GM23338 (cell line): ENCODE data around the gene ANGPT4. TPM values are rescaled to one million over a fixed set of nuclear protein-coding genes. Genes with fewer than 3 reads are reported as not detected.

Experiments used
- ATAC-seq: fragments of 200-7000 bp; cut with Tn5 transposase; 3 replicates; pipeline ENCODE4 v1.9.1; 2020
- DNase-seq: peaks from one replicate; pipeline ENCODE4 v3.0.0-alpha.2; 2015; ENCODE audit warnings: low spot score
- H2AFZ ChIP-seq: fragments of 200-600 bp; sonication (generic); 2 replicates; pipeline ENCODE4 v1.8.0; 2016; ENCODE audit warnings: antibody characterized with exemption, mild to moderate bottlenecking, moderate library complexity
- H3F3A ChIP-seq: fragments of 200-600 bp; sonication (generic); replicated peaks from 2 replicates; pipeline ENCODE4 v1.8.0; 2017; ENCODE audit warnings: antibody characterized with exemption, mixed run types, low read depth
- H3K27ac ChIP-seq: fragments of 200-600 bp; sonication (generic); 2 replicates; pipeline ENCODE4 v1.6.1; 2016; ENCODE audit warnings: low read depth
- H3K27me3 ChIP-seq: fragments of 200-600 bp; sonication (generic); 2 replicates; pipeline ENCODE4 v1.8.0; 2016; ENCODE audit warnings: mild to moderate bottlenecking, mixed run types, moderate library complexity; ENCODE audit not compliant: insufficient read depth
- H3K36me3 ChIP-seq: fragments of 200-600 bp; sonication (generic); 2 replicates; pipeline ENCODE4 v1.8.0; 2016; ENCODE audit warnings: mild to moderate bottlenecking; ENCODE audit not compliant: insufficient read depth
- H3K4me1 ChIP-seq: fragments of 200-600 bp; sonication (generic); 2 replicates; pipeline ENCODE4 v1.8.0; 2016; ENCODE audit warnings: mild to moderate bottlenecking, moderate library complexity; ENCODE audit not compliant: insufficient read depth
- H3K4me2 ChIP-seq: fragments of 200-600 bp; sonication (generic); 2 replicates; pipeline ENCODE4 v1.7.1; 2017; ENCODE audit warnings: mixed run types
- H3K4me3 ChIP-seq: fragments of 200-600 bp; sonication (generic); 2 replicates; pipeline ENCODE4 v1.6.1; 2016; ENCODE audit warnings: mixed run types
- H3K79me2 ChIP-seq: fragments of 200-600 bp; sonication (generic); replicated peaks from 2 replicates; pipeline ENCODE4 v1.8.0; 2017; ENCODE audit warnings: mild to moderate bottlenecking; ENCODE audit not compliant: insufficient read depth
- H3K9me2 ChIP-seq: fragments of 200-600 bp; sonication (generic); 2 replicates; pipeline ENCODE4 v1.8.0; 2017; ENCODE audit not compliant: insufficient read depth
- H4K20me1 ChIP-seq: fragments of 200-600 bp; sonication (generic); replicated peaks from 2 replicates; pipeline ENCODE4 v1.8.0; 2017; ENCODE audit warnings: mild to moderate bottlenecking; ENCODE audit not compliant: insufficient read depth
- H3K27ac Mint-ChIP-seq: 2 replicates; pipeline ENCODE4 v1.8.0; 2020; ENCODE audit warnings: inconsistent platforms, mild to moderate bottlenecking, moderate library complexity, mixed read lengths
- H3K27me3 Mint-ChIP-seq: 3 replicates; pipeline ENCODE4 v1.8.0; 2022; ENCODE audit warnings: low read depth, mild to moderate bottlenecking, moderate library complexity, mixed read lengths, inconsistent platforms; ENCODE audit not compliant: insufficient read depth, poor library complexity
- H3K36me3 Mint-ChIP-seq: 3 replicates; pipeline ENCODE4 v1.8.0; 2021; ENCODE audit warnings: low read depth, mild to moderate bottlenecking, inconsistent platforms, moderate library complexity, mixed read lengths
- H3K4me1 Mint-ChIP-seq: 3 replicates; pipeline ENCODE4 v1.8.0; 2020; ENCODE audit warnings: mild to moderate bottlenecking, inconsistent platforms, mixed read lengths
- H3K4me3 Mint-ChIP-seq: 3 replicates; pipeline ENCODE4 v1.8.0; 2021; ENCODE audit warnings: moderate library complexity, mild to moderate bottlenecking, inconsistent platforms, mixed read lengths
- H3K9me3 Mint-ChIP-seq: 3 replicates; pipeline ENCODE4 v1.8.0; 2020; ENCODE audit warnings: moderate library complexity, mild to moderate bottlenecking, inconsistent platforms, mixed read lengths
- CREB1 ChIP-seq: fragments of 250-450 bp; sonication (Bioruptor Pico); IDR thresholded peaks from 2 replicates; pipeline ENCODE4 v1.5.0; 2020; ENCODE audit warnings: low read depth, mild to moderate bottlenecking, moderate library complexity
- CTCF ChIP-seq, 2 experiments: fragments of 200-600 bp in 1 of 2; sonication (generic) in 1 of 2; conservative IDR thresholded peaks; 2 replicates each; pipeline versions ENCODE4 v1.5.1 to v1.6.1; 2016 to 2017; ENCODE audit warnings: antibody characterized with exemption in 2 of 2, low read depth in 2 of 2, mild to moderate bottlenecking in 2 of 2, moderate library complexity in 1 of 2
- ETS1 ChIP-seq: IDR thresholded peaks from 2 replicates; pipeline ENCODE4 v1.6.1; 2016; ENCODE audit warnings: antibody characterized with exemption
- EZH2 ChIP-seq: fragments of 200-600 bp; sonication (generic); IDR thresholded peaks from one replicate; pipeline ENCODE4 v1.8.0; 2017; ENCODE audit warnings: antibody characterized with exemption, mild to moderate bottlenecking, low read depth; ENCODE audit not compliant: unreplicated experiment
- JUNB ChIP-seq: IDR thresholded peaks from one replicate; pipeline ENCODE4 v1.6.1; 2016; ENCODE audit warnings: antibody characterized with exemption; ENCODE audit not compliant: unreplicated experiment
- POLR2AphosphoS5 ChIP-seq: IDR thresholded peaks from 2 replicates; pipeline ENCODE4 v1.6.1; 2016; ENCODE audit warnings: antibody characterized with exemption, low read depth
- REST ChIP-seq: IDR thresholded peaks from one replicate; pipeline ENCODE4 v1.6.1; 2018; ENCODE audit warnings: antibody characterized with exemption; ENCODE audit not compliant: unreplicated experiment
- ZNF114 ChIP-seq: fragments of 250-450 bp; sonication (Bioruptor Pico); IDR thresholded peaks from 2 replicates; pipeline ENCODE4 v1.5.0; 2020; ENCODE audit warnings: mild to moderate bottlenecking, moderate library complexity
- ZNF331 ChIP-seq: fragments of 250-450 bp; sonication (Bioruptor Pico); IDR thresholded peaks from 2 replicates; pipeline ENCODE4 v1.5.0; 2020; ENCODE audit warnings: low read depth, mild to moderate bottlenecking, moderate library complexity
- polyA plus RNA-seq: library from polyadenylated mRNA; unstranded; fragments of >200 nt; fragmentation: Nextera tagmentation; extraction: Ambion mirVana; gene quantifications from 2 replicates; pipeline ENCODE4 v1.2.1, GENCODE V29; 2016
- total RNA-seq: library from RNA; depleted of rRNA; stranded (reverse); fragments of >200 nt; shearing (Covaris generic); gene quantifications from 2 replicates; pipeline ENCODE4 v1.2.3, GENCODE V29; 2014

The ANGPT4 gene
- total and polyA plus RNA-seq, 2 experiments from 2014 or later = 0.17 TPM; not detected in 1

GRCh38 chr20:953742-954141 is 37.6 kb upstream of the ANGPT4 start (continued):
- TF ChIP-seq CTCF (conservative IDR thresholded peaks at IDR 0.05; ENCODE audit: low read depth in 2 of 2) = peak; percentile 54 to 67

- H3K36me3 ChIP-seq = no peaks in the 10 kb centered on the region
- H3K4me3 ChIP-seq = no peak overlapping the region
- no peaks in the 10 kb centered on the region for H3K36me3 Mint-ChIP-seq
- no peaks in the 10 kb centered on the region for H3K9me2 ChIP-seq
- no peak overlapping the region for H3K27ac Mint-ChIP-seq
- no peaks in the 10 kb centered on the region for H3K79me2 ChIP-seq
- H3K27ac ChIP-seq = no peak overlapping the region
- no peaks in the 10 kb centered on the region for H3F3A ChIP-seq
- no peak for ATAC-seq
- no peak overlapping the region for H3K4me3 Mint-ChIP-seq
- no peak overlapping the region for H2AFZ ChIP-seq
- H3K27me3 ChIP-seq = no peaks in the 10 kb centered on the region
- peaks cover 2% of the 10 kb centered on the region for H3K27me3 Mint-ChIP-seq
- no peaks in the 10 kb centered on the region for H3K9me3 Mint-ChIP-seq
- no peak for DNase-seq
- no peak overlapping the region for H3K4me2 ChIP-seq
- 0 out of 3 replicates have a peak, but pooled peaks cover 2% of the 10 kb centered on the region for H3K4me1 Mint-ChIP-seq
- H3K4me1 ChIP-seq = 0 out of 2 replicates have a peak, but pooled peaks cover 3% of the 10 kb centered on the region
- H4K20me1 ChIP-seq = no peaks in the 10 kb centered on the region
- TF ChIP-seq EZH2 = no peak
- no peak for TF ChIP-seq CTCF (conservative IDR thresholded peaks at IDR 0.05; ENCODE audit: low read depth in 2 of 2)
- TF ChIP-seq REST = no peak
- TF ChIP-seq JUNB = no peak
- no peak for TF ChIP-seq ETS1
- TF ChIP-seq ZNF114 = no peak
- TF ChIP-seq CREB1 (CRISPR knock-in tag) = no peak
- no peak for TF ChIP-seq POLR2AphosphoS5
- TF ChIP-seq ZNF331 (CRISPR knock-in tag) = no peak
Measured at GRCh38 chr20:952196-952795, 36.2 kb upstream of the ANGPT4 start.
